ENCODE results near the gene GPR39.

GRCh38 chr2:132609101-132609890 lies 192.7 kb downstream of the GPR39 start:
- TF ChIP-seq CTCF (conservative IDR thresholded peaks at IDR 0.05) (no peak), ZFX (IDR thresholded peaks at IDR 0.05) (no peak)

Measured in C4-2B (cell line).